Activated CD8-positive, alpha-beta memory T cell treated with anti-CD3 and anti-CD28 coated beads, Interleukin-2, amount 10 ng/mL, durations not matched to agents 7 days and 5 days (primary cell): ENCODE measurements around the gene PRR5L. TPM values are rescaled to one million over a fixed set of nuclear protein-coding genes. Genes with fewer than 3 reads are reported as not detected.
A peak's percentile ranks its signal among the peaks of the same experiment; 100 is the strongest.
"Not testable (repeated sequence)": the region's sequence is repeated elsewhere in the genome, so short reads cannot be mapped to it uniquely, and the experiment has no call there.

Experiments
- ATAC-seq: fragments of 150-1000 bp; cut with Tn5 transposase; one replicate; pipeline ENCODE4 v1.10.0; 2021; ENCODE audit warnings: moderate library complexity
- CTCF ChIA-PET: fragments of 350-600 bp; sonication (Branson Sonifier 250); formaldehyde crosslinking; loops from one replicate; lab custom pipeline; 2021; ENCODE audit warnings: antibody characterized with exemption; lab: Charles Lee
- DNase-seq: peaks from one replicate; pipeline ENCODE4 v3.0.0-alpha.2; 2020
- H3K27ac Mint-ChIP-seq: one replicate; pipeline ENCODE4 v1.8.0; 2021; ENCODE audit warnings: mild to moderate bottlenecking, mixed read lengths
- H3K27me3 Mint-ChIP-seq: one replicate; pipeline ENCODE4 v1.8.0; 2021; ENCODE audit warnings: mixed read lengths
- H3K36me3 Mint-ChIP-seq: one replicate; pipeline ENCODE4 v1.8.0; 2021; ENCODE audit warnings: mild to moderate bottlenecking, mixed read lengths
- H3K4me1 Mint-ChIP-seq: one replicate; pipeline ENCODE4 v1.8.0; 2021; ENCODE audit warnings: mixed read lengths
- H3K4me3 Mint-ChIP-seq: one replicate; pipeline ENCODE4 v1.8.0; 2021; ENCODE audit warnings: mild to moderate bottlenecking, moderate library complexity, mixed read lengths
- H3K9me3 Mint-ChIP-seq: one replicate; pipeline ENCODE4 v1.8.0; 2022; ENCODE audit warnings: low read depth, mixed read lengths
- total RNA-seq, 2 experiments: library from RNA; stranded (reverse); gene quantifications; one replicate each; pipeline ENCODE4 v1.2.3, GENCODE V29; 2021

PRR5L gene
- total RNA-seq, 2 experiments from 2014 or later = 6.6 to 11.1 TPM

GRCh38 chr11:36469881-36470802, 174.1 kb downstream of the PRR5L start:
- H3K4me1 Mint-ChIP-seq = no peaks in the 10 kb centered on the region
- H3K9me3 Mint-ChIP-seq = no peaks in the 10 kb centered on the region
- no peak overlapping the region for H3K27ac Mint-ChIP-seq
- no peaks in the 10 kb centered on the region for H3K36me3 Mint-ChIP-seq
- CTCF ChIA-PET = interaction anchor here (0.9 to 2.6 kb wide), 2 partner anchors 9 to 178 kb away, joined by 3 to 13 read pairs; no protein-coding TSS in a partner anchor
- H3K4me3 Mint-ChIP-seq = no peak overlapping the region
- DNase-seq = no peak
- H3K27me3 Mint-ChIP-seq = no peaks in the 10 kb centered on the region
- ATAC-seq = no peak

- CTCF ChIA-PET = interaction anchor here (1.1 kb wide), 1 partner anchor 8 kb away, joined by 3 read pairs; no protein-coding TSS in a partner anchor
- Mint-ChIP-seq H3K27ac (no peak overlapping the region), H3K4me1 (no peaks in the 10 kb centered on the region), H3K36me3 (no peaks in the 10 kb centered on the region), H3K4me3 (no peak overlapping the region), H3K9me3 (no peaks in the 10 kb centered on the region), H3K27me3 (no peaks in the 10 kb centered on the region)
- DNase-seq (no peak), ATAC-seq (no peak)
Observed at GRCh38 chr11:36471577-36471976, 175.5 kb downstream of the PRR5L start.

- CTCF ChIA-PET = interaction anchor here (1.9 to 6.4 kb wide), 3 partner anchors 12 to 181 kb away, joined by 5 to 65 read pairs (median 6); partner anchors contain the start of gene PRR5L
- Mint-ChIP-seq H3K4me1 (no peaks in the 10 kb centered on the region), H3K9me3 (no peaks in the 10 kb centered on the region), H3K4me3 (no peak overlapping the region), H3K36me3 (no peaks in the 10 kb centered on the region), H3K27ac (no peak overlapping the region), H3K27me3 (no peaks in the 10 kb centered on the region)
- no peak for DNase-seq
- ATAC-seq = no peak
Observed at GRCh38 chr11:36475192-36475591, 179.1 kb downstream of the PRR5L start.

DNA sequence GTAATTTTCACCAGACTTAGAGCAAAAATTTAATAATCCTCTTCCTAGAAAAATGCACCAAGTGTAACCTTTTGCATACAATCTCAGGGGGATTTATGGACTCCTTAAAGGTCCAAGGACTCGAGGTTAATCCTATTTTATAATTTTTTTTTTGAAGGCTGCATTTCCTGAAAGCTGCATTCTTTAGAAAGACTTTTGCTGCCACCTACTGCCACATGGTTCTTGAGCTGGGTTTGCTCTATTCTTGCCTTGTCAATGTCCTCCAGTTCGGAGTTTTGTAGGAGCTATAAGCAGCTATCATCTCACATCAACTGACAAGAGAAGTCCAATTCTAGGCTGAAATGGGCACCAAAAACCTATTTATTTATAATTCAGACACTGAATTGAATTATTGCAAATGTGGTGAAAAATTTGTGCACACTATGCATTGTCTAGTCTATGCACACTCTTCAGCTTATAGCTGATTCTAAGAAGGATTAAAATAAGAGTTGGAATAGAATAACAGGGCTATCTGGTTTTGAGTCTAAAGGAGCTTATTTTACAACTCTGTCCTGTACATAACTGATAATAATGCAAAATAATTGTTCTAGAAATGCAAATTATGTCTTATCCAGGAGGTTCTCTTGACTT, 182.7 kb downstream of the PRR5L start:
- ATAC-seq = no peak
- no peak for DNase-seq
- peaks cover 8% of the 10 kb centered on the region for H3K36me3 Mint-ChIP-seq
- no peaks in the 10 kb centered on the region for H3K27me3 Mint-ChIP-seq
- no peak overlapping the region for H3K4me3 Mint-ChIP-seq
- CTCF ChIA-PET = interaction anchor here (0.7 to 6.4 kb wide), 21 partner anchors 10 to 657 kb away, joined by 3 to 65 read pairs (median 4); partner anchors contain the start of genes PRR5L and TRAF6
- H3K4me1 Mint-ChIP-seq = peaks cover 5% of the 10 kb centered on the region
- no peak overlapping the region for H3K27ac Mint-ChIP-seq
- H3K9me3 Mint-ChIP-seq = no peaks in the 10 kb centered on the region

DNA sequence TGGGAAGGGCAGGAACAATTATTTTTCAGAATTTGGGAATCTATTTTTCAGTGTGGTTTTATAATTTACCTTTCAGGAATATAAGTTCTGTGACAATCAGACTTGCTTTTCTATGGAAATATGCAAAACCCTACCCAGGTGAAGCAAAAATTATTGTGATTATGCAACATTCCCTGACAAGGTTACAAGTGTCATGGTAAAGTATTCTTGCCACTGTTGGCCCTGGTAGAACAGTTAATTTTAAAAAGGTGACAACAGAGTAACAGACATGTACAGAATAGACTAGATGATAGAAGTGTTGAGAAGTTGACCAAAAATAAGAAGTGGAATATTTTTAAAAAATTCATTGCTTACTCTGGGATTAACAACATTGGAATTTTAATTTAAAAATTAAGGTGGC, 184.7 kb downstream of the PRR5L start:
- CTCF ChIA-PET = interaction anchor here (0.9 to 6.4 kb wide), 4 partner anchors 12 to 191 kb away, joined by 3 to 65 read pairs (median 14); partner anchors contain the start of gene PRR5L

DNA sequence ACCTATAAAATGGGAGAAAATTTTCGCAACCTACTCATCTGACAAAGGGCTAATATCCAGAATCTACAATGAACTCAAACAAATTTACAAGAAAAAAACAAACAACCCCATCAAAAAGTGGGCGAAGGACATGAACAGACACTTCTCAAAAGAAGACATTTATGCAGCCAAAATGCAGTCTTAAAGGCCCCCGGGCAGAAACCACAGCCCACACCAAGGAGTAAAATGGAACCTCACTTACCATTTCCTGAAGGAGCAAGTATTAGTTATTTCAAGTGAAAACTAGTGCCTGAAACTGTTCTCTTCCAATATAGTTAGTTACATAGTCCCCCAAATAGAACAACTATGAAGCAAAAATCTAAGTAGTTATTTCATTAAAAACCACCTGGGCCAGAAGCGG, 187.0 kb downstream of the PRR5L start:
- H3K27ac Mint-ChIP-seq = not testable (repeated sequence)

More for the DNA sequence above, 184.7 kb downstream of the PRR5L start:
- no peak for DNase-seq
- Mint-ChIP-seq H3K9me3 (no peaks in the 10 kb centered on the region), H3K27ac (no peak overlapping the region), H3K27me3 (no peaks in the 10 kb centered on the region), H3K36me3 (peaks cover 19% of the 10 kb centered on the region), H3K4me3 (no peak overlapping the region), H3K4me1 (peaks cover 5% of the 10 kb centered on the region)
- no peak for ATAC-seq

DNA sequence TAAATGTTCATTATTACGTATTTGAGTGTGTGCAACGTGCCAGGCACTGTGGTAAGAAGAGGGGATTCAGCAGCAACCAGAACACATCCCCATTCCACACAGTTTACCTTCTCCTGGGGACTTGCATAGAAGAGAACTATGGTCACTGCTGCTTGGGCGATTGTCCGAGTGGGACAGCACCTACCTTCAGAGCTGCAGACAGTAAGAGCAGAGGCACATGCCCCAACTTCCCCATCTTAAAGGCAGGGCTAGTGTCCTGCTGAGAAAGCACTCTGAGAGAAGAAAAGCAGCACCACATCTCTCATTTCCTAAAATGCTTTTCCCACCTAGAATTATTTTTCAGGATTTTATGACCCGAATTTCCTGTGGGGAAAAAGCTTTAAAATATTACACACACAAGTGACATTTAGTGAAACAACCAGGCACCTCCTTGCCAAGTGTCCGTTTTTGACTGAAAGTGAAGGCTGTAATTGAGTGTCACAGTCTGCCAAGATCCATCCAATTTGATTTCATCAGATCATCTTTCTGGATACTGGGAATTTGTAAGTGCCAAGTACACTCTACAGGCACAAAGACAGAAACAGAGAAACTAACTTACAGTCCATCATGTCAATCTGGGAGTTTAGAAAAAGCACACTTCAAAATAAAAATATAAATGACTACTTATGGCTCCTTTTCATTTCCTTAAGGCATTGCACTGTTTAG, 189.4 kb downstream of the PRR5L start:
- Mint-ChIP-seq H3K4me3 (no peak overlapping the region), H3K27me3 (no peaks in the 10 kb centered on the region), H3K9me3 (no peaks in the 10 kb centered on the region), H3K36me3 (peaks cover 36% of the 10 kb centered on the region), H3K27ac (no peak overlapping the region), H3K4me1 (peaks cover 22% of the 10 kb centered on the region)
- ATAC-seq (no peak), DNase-seq (no peak)
- CTCF ChIA-PET = interaction anchor here (1.2 kb wide), 1 partner anchor 8 kb away, joined by 3 read pairs; no protein-coding TSS in a partner anchor

More for the DNA sequence above, 187.0 kb downstream of the PRR5L start:
- H3K27me3 Mint-ChIP-seq, DNase-seq, H3K4me3 Mint-ChIP-seq, CTCF ChIA-PET, H3K9me3 Mint-ChIP-seq, ATAC-seq: not testable (repeated sequence)
- H3K4me1 Mint-ChIP-seq = peaks cover 13% of the 10 kb centered on the region
- H3K36me3 Mint-ChIP-seq = peaks cover 26% of the 10 kb centered on the region

- ATAC-seq (no peak), DNase-seq (no peak)
- Mint-ChIP-seq H3K27me3 (no peaks in the 10 kb centered on the region), H3K27ac (no peak overlapping the region), H3K4me3 (no peak overlapping the region), H3K4me1 (peaks cover 22% of the 10 kb centered on the region), H3K9me3 (no peaks in the 10 kb centered on the region), H3K36me3 (peaks cover 47% of the 10 kb centered on the region)
- CTCF ChIA-PET = interaction anchor here (0.7 to 2.4 kb wide), 8 partner anchors 10 to 197 kb away, joined by 3 to 8 read pairs (median 4); no protein-coding TSS in a partner anchor
Observed at GRCh38 chr11:36487619-36488018, 191.5 kb downstream of the PRR5L start.

DNA sequence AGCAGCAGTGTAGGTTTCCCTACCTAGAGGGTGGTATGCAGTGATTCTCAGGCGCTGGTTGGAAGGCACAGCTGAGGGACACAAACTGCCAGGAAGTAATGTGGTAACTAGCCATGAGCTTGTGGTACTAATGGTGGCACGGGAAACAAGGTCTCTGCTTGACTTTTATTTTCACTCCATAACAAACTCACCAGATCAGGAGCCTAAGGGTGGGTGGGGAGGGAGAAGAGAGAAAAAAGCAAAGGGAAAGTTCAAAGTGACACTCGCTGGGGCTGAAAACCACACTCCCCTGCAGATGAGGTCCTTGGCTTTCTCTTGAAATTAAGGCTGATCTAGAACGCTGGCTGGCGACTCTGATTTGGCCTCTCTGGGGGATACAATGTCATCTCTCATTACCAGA, 192.0 kb downstream of the PRR5L start:
- ATAC-seq = no peak

DNA sequence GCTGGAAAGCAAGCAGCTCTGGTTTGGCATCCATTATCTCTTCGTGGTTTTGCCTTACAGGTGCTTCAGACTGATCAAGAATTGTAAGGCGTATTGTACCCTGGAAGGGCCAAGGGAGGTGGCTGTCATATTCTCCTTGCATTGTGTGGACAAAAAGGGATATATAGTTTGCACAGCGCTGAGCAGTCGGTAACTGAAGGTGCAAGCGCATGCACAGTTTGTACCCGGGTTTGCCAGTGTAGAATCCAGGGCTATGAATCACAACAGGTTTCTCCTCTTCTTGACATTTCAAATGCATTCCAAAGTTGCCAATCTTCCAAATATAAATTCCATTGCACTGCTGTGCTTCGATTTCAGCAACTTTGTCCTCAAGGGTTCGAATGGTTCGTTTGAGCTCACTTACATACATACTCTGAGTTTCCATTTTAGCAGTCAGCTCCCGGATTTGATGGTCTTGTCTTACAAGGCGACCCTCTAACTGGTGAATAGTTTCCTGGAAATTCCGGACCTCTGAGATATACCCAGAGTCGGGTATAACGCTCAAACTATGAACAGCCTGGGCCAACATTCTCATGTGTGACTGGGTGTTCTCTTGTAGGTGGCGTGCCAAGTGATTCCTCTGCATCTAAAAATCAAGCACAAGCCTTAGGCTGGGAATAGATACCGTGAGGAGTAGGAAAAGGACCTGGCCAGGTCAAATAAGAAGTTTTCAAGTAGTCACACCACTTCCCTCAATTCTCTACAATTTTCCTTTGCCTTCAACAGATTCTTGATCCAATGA, 194.1 kb downstream of the PRR5L start:
- no peak for DNase-seq

More for the DNA sequence above, 192.0 kb downstream of the PRR5L start:
- peaks cover 20% of the 10 kb centered on the region for H3K4me1 Mint-ChIP-seq
- peaks cover 46% of the 10 kb centered on the region for H3K36me3 Mint-ChIP-seq
- no peaks in the 10 kb centered on the region for H3K9me3 Mint-ChIP-seq
- H3K27ac Mint-ChIP-seq = peak overlapping the region; percentile 7
- H3K4me3 Mint-ChIP-seq = no peak overlapping the region
- no peaks in the 10 kb centered on the region for H3K27me3 Mint-ChIP-seq
- CTCF ChIA-PET = interaction anchor here (0.7 to 2.4 kb wide), 7 partner anchors 10 to 198 kb away, joined by 3 to 8 read pairs (median 5); no protein-coding TSS in a partner anchor
- DNase-seq = no peak

DNA sequence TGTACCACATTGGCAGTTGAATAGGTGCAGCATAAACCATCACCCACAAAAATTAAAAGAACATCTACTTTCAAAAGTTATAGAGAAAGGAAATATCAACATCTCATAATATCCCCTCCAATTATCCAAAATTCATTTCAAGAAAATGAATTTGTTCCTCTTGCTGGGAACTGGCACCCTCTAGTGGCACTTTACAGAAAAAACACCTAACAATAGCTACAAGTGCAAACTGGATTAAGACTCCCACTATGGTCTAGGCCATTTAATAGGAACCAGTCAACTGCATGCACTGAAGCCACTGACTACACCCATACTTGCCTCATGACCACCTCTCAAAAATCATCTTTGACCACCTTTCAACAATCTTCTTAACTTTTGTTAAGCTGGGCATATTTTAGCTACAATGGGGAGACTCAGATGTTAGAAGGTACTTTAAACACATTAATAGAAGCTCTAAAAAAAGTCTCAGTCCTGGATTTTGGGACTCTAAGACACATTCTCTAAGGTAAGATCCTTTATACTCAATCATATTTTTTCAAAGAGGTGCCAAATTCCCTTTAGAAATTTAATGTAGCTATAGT, 196.7 kb downstream of the PRR5L start:
- H3K27ac Mint-ChIP-seq = no peak overlapping the region
- peaks cover 32% of the 10 kb centered on the region for H3K36me3 Mint-ChIP-seq
- H3K27me3 Mint-ChIP-seq = no peaks in the 10 kb centered on the region
- DNase-seq (no peak), ATAC-seq (peak; percentile 47)
- CTCF ChIA-PET = interaction anchor here (0.7 to 6.0 kb wide), 31 partner anchors 8 to 750 kb away, joined by 3 to 71 read pairs (median 4); partner anchors contain the start of genes COMMD9, PRR5L and TRAF6
- no peak overlapping the region for H3K4me3 Mint-ChIP-seq
- H3K4me1 Mint-ChIP-seq = peaks cover 11% of the 10 kb centered on the region
- H3K9me3 Mint-ChIP-seq = no peaks in the 10 kb centered on the region

More for the DNA sequence above, 194.1 kb downstream of the PRR5L start:
- peaks cover 34% of the 10 kb centered on the region for H3K36me3 Mint-ChIP-seq
- ATAC-seq = no peak
- CTCF ChIA-PET = interaction anchor here (1.9 to 6.0 kb wide), 2 partner anchors 11 to 199 kb away, joined by 7 to 71 read pairs; partner anchors contain the start of gene COMMD9
- no peak overlapping the region for H3K4me3 Mint-ChIP-seq
- H3K4me1 Mint-ChIP-seq = peaks cover 16% of the 10 kb centered on the region
- H3K9me3 Mint-ChIP-seq = no peaks in the 10 kb centered on the region
- H3K27ac Mint-ChIP-seq = no peak overlapping the region
- H3K27me3 Mint-ChIP-seq = no peaks in the 10 kb centered on the region
